Dermis lymphatic vessel endothelial cell (primary cell): ENCODE results near the gene AHNAK. TPM values are rescaled to one million over a fixed set of nuclear protein-coding genes. Genes with fewer than 3 reads are reported as not detected.

Experiments used
- total RNA-seq: library from RNA; depleted of rRNA; stranded (reverse); fragments of >200 nt; gene quantifications from 2 replicates; pipeline ENCODE4 v1.2.1, GENCODE V29; 2014

AHNAK gene, protein sequence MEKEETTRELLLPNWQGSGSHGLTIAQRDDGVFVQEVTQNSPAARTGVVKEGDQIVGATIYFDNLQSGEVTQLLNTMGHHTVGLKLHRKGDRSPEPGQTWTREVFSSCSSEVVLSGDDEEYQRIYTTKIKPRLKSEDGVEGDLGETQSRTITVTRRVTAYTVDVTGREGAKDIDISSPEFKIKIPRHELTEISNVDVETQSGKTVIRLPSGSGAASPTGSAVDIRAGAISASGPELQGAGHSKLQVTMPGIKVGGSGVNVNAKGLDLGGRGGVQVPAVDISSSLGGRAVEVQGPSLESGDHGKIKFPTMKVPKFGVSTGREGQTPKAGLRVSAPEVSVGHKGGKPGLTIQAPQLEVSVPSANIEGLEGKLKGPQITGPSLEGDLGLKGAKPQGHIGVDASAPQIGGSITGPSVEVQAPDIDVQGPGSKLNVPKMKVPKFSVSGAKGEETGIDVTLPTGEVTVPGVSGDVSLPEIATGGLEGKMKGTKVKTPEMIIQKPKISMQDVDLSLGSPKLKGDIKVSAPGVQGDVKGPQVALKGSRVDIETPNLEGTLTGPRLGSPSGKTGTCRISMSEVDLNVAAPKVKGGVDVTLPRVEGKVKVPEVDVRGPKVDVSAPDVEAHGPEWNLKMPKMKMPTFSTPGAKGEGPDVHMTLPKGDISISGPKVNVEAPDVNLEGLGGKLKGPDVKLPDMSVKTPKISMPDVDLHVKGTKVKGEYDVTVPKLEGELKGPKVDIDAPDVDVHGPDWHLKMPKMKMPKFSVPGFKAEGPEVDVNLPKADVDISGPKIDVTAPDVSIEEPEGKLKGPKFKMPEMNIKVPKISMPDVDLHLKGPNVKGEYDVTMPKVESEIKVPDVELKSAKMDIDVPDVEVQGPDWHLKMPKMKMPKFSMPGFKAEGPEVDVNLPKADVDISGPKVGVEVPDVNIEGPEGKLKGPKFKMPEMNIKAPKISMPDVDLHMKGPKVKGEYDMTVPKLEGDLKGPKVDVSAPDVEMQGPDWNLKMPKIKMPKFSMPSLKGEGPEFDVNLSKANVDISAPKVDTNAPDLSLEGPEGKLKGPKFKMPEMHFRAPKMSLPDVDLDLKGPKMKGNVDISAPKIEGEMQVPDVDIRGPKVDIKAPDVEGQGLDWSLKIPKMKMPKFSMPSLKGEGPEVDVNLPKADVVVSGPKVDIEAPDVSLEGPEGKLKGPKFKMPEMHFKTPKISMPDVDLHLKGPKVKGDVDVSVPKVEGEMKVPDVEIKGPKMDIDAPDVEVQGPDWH (N-terminal part only)
- total RNA-seq: 312 and 461 TPM in 2 replicates

DNA sequence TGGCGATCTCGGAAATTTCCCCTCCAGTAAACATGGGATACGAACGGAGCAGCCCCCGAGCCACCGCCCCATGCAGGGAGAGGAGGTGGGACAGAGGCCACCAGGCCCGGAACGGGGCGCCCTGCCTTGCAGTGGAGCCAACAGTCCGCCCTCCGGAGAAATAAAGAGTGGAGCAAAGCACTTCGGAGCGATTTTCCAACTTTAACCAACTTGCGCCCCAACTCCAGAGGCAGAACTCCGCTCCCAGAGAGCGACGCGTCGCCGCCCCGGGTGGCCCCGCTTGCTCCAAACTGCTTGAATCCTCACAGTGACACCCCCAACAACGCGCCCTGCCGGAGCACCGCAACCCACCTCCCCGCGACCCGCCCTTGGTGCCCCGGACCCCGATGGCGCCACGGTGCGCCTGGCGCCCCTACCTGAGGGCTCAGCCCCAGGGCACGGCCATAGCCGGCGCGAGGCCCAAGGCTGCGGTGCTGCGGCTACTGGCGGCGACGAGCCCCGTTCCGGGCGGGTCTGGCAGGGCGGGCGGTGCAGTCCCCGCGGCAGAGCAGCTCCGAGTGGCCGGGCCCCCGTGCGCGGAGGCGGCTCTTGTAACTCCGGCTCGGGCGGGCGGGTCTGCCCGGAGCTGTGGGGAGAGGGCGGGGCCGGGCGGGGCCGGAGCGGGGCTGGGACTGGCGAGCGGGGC, at the start of gene AHNAK:
Gene AHNAK, minus strand, starts transcription at position 563 of the 685 bp plus-strand sequence. CDS start 10,708 bp downstream, outside the sequence.

DNA sequence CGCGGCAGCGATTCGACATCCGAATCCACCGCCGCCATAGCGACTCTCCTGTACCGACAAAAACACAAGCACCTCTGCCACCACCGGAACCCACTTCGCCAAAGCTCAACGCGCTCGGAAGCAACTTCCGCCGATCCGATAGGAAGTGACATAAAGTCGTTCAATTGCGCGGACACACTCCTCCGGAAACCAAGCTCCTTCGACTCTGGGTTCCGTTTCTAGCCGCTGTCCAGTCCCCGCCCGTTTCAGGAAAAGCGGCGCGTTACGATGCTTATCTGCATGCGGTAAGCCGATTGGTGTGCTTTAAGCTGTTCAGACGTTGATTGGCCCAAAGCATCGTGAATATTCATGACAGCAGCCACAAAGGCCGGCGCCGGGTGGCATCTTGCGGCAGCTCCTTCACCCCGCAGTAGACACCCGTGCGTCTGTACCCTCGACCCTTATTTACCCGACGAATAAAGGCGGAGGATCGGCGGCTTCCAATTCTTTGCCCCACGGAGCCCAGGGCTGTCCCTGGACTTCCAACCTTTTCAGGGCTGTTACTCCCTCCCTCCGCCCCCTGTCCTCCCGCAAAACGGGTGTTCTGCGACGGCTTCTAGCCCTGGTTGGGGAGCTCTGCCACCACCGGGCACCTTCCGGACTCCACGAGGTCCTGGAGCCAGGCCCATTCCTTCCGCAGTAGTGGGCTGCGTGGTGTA, 45.0 kb upstream of the AHNAK start, which contains the start of gene TUT1:
Gene TUT1, minus strand, starts transcription at position 76 of the 698 bp plus-strand sequence. Its CDS starts 38 bp downstream, at position 38.

GRCh38 chr11:62573592-62574362, 27.2 kb upstream of the AHNAK start, which contains the start of gene EEF1G:
Gene EEF1G (minus strand): TSS chr11:62573891. CDS start chr11:62573842, 49 bp downstream.

GRCh38 chr11:62418733-62419132, 127.9 kb downstream of the AHNAK start, which contains the start of gene SCGB1A1:
Gene SCGB1A1 (plus strand): TSS chr11:62419033. CDS start chr11:62419096, 63 bp downstream.

Other genes starting within 250 kb of the AHNAK start
- gene SCGB1D4, start 247.7 kb downstream of the AHNAK start, total RNA-seq: not detected in 2 replicates
- 2.1 and 36.5 TPM in 2 replicates for gene ASRGL1, start 209.4 kb downstream of the AHNAK start, total RNA-seq
- gene SCGB1A1, start 127.8 kb downstream of the AHNAK start, total RNA-seq: not detected in 2 replicates
- gene EEF1G, start 27.1 kb upstream of the AHNAK start, total RNA-seq: 1,528 and 1,531 TPM in 2 replicates
- gene TUT1, start 44.7 kb upstream of the AHNAK start, total RNA-seq: 11.7 and 13.0 TPM in 2 replicates
- 170 and 194 TPM in 2 replicates for gene MTA2, start 55.1 kb upstream of the AHNAK start, total RNA-seq
- 25.7 and 41.2 TPM in 2 replicates for gene EML3, start 66.0 kb upstream of the AHNAK start, total RNA-seq
- gene ROM1, start 66.5 kb upstream of the AHNAK start, total RNA-seq: 2.5 and 4.2 TPM in 2 replicates
- 13.5 and 15.9 TPM in 2 replicates for gene B3GAT3, start 75.2 kb upstream of the AHNAK start, total RNA-seq
- 212 and 258 TPM in 2 replicates for gene GANAB, start 99.8 kb upstream of the AHNAK start, total RNA-seq
- gene INTS5, start 106.5 kb upstream of the AHNAK start, total RNA-seq: 14.2 and 19.4 TPM in 2 replicates
- 27.8 and 28.0 TPM in 2 replicates for gene C11orf98, start 118.4 kb upstream of the AHNAK start, total RNA-seq
- gene CSKMT, start 118.5 kb upstream of the AHNAK start, total RNA-seq: 6.0 and 6.5 TPM in 2 replicates
- gene UQCC3, start 124.9 kb upstream of the AHNAK start, total RNA-seq: 7.7 and 8.7 TPM in 2 replicates
- gene LBHD1, start 125.5 kb upstream of the AHNAK start, total RNA-seq: 1.8 and 1.9 TPM in 2 replicates
- gene UBXN1, start 132.3 kb upstream of the AHNAK start, total RNA-seq: 138 and 227 TPM in 2 replicates
- 0.43 and 0.60 TPM in 2 replicates for gene LRRN4CL, start 142.7 kb upstream of the AHNAK start, total RNA-seq
- 21.1 and 24.7 TPM in 2 replicates for gene BSCL2, start 160.6 kb upstream of the AHNAK start, total RNA-seq
- not detected in 2 replicates for gene GNG3, start 160.9 kb upstream of the AHNAK start, total RNA-seq
- gene HNRNPUL2, start 180.7 kb upstream of the AHNAK start, total RNA-seq: 8.8 and 9.6 TPM in 2 replicates
- 25.8 and 27.8 TPM in 2 replicates for gene TTC9C, start 181.7 kb upstream of the AHNAK start, total RNA-seq
- 11.8 and 12.0 TPM in 2 replicates for gene ZBTB3, start 207.4 kb upstream of the AHNAK start, total RNA-seq
- gene POLR2G, start 214.8 kb upstream of the AHNAK start, total RNA-seq: 71.1 and 73.1 TPM in 2 replicates
- gene TAF6L, start 224.6 kb upstream of the AHNAK start, total RNA-seq: 27.8 and 34.7 TPM in 2 replicates
- 21.8 and 30.8 TPM in 2 replicates for gene TMEM179B, start 240.6 kb upstream of the AHNAK start, total RNA-seq
- gene TMEM223, start 245.2 kb upstream of the AHNAK start, total RNA-seq: 9.6 and 11.8 TPM in 2 replicates